Gastroesophageal sphincter (tissue), 2 donors: Measurements from ENCODE around the gene CCSER2.

ENCODE experiments used
- EP300 ChIP-seq: sonication (generic); formaldehyde crosslinking; IDR thresholded peaks from one replicate; pipeline ENCODE4 v1.6.1; 2017; ENCODE audit warnings: antibody characterized with exemption, mild to moderate bottlenecking
- POLR2A ChIP-seq, 2 donors: fragments of 450-650 bp; IDR thresholded peaks; one replicate each; pipeline ENCODE4 v1.6.1; 2017; ENCODE audit warnings: antibody characterized with exemption in 2 of 2, mild to moderate bottlenecking in 2 of 2, moderate library complexity in 1 of 2

DNA sequence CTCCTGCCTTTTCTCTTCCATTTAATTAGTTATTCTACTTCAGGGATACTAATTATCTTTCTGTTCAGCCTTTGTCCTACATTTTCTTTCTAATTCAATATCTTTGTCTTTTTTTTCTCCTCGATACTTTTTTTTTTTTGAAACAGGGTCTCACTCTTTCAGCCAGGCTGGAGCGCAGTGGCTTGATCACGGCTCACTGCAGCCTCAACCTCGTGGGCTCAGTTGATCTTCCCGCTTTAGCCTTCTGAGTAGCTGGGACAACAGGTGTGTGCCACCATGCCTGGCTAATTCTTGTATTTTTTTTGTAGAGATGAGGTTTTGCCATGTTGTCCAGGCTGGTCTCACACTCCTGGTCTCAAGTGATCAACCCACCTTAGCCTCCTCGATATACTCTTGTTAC, 38.9 kb downstream of the CCSER2 start:
- no peak for TF ChIP-seq EP300
- no peak for TF ChIP-seq POLR2A (IDR thresholded peaks at IDR 0.05)
